H54 (cell line): ENCODE data around the gene GALR2.
"Not testable (repeated sequence)": the region's sequence is repeated elsewhere in the genome, so short reads cannot be mapped to it uniquely, and the experiment has no call there.

ENCODE experiments used
- DNase-seq: peaks from one replicate; pipeline ENCODE4 v3.0.0; 2011; ENCODE audit warnings: low spot score, mixed read lengths; ENCODE audit not compliant: insufficient read length
- FAIRE-seq: peaks from 3 replicates; lab custom pipeline; 2011; peaks lifted over from hg19 to GRCh38; lab: Jason Lieb, UNC
- POLR2A ChIP-seq: IDR thresholded peaks from 2 replicates; pipeline ENCODE4 v1.6.1; 2011; ENCODE audit warnings: low read depth, mild to moderate bottlenecking, low read length

The GALR2 gene

DNA sequence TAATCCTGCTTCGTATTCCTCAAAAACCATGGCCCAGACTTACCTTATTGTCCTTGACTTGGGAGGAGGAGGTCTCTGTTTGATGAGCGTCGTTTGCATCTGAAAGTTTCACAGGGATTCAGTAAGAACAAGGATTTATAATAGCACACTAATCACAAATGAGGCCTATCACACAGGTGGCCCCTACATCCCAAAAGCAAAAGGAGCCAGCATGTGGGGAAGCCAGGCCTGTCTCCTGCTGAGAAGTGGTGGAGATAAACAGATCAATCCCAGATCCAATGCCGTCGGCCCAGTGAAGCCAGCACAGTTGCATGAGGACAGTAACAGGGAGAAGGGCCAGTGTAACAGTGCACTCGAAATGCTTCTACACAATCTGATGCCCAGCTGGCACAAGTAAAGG is 34.2 kb upstream of the GALR2 start:
- no peak for FAIRE-seq
- TF ChIP-seq POLR2A: no peak
- no peak for DNase-seq

DNA sequence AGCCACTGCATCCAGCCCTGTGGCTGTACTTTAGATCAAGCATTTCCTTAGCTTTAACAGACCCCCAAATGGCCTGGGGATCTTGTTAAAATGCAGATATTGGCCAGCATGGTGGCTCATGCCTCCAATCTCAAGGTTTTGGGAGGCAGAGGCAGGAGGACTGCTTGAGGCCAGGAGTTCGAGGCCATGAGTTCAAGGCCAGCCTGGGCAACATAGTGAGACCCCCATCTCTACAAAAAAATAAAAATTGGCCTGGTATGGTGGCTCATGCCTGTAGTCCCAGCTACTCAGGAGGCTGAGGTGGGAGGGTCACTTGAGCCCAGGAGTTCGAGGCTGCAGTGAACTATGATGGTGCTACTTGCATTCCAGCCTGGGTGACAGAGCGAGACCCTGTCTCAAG is 31.7 kb upstream of the GALR2 start:
- DNase-seq, FAIRE-seq: not testable (repeated sequence)

DNA sequence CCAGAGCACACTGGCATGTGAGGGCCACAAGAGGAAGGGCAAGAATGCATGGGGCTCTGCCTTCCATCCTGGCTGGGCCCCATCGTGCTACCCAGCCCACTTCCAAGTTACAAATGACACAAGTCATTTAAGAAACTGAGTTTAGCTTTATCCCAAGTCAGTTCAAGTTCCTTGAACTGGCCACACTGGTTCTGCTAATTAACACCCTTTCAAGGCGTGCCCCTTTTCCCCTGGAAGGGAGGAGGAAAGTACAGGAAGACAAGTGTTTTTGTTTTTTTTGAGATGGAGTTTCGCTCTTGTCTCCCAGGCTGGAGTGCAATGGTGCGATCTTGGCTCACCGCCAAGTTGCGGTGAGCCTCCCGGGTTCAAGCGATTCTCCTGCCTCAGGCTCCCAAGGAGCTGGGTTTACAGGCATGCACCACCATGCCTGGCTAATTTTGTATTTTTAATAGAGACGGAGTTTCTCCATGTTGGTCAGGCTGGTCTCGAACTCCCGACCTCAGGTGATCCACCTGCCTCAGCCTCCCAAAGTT is 30.0 kb upstream of the GALR2 start:
- not testable (repeated sequence) for DNase-seq, FAIRE-seq

DNA sequence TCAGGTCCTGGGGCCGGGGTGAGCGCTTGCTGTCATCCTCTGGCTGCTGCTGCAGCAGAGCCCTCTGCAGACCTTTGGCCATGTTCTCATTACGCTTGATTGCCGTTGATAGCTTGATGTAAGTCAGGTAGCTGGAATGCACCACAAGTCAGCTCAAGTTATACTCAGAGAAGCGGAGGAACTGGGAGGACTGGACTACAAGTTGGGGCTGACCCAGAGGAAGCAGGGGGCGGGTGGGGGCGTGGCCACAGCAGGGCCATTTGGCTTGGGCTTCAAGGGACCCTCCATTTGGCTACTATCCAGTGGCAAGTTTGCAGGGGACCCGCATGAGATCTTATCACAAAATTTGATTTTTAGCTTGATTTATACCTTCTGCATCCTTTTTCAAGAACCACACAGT is 28.5 kb upstream of the GALR2 start:
- DNase-seq (no peak), FAIRE-seq (no peak)
- no peak for TF ChIP-seq POLR2A

DNA sequence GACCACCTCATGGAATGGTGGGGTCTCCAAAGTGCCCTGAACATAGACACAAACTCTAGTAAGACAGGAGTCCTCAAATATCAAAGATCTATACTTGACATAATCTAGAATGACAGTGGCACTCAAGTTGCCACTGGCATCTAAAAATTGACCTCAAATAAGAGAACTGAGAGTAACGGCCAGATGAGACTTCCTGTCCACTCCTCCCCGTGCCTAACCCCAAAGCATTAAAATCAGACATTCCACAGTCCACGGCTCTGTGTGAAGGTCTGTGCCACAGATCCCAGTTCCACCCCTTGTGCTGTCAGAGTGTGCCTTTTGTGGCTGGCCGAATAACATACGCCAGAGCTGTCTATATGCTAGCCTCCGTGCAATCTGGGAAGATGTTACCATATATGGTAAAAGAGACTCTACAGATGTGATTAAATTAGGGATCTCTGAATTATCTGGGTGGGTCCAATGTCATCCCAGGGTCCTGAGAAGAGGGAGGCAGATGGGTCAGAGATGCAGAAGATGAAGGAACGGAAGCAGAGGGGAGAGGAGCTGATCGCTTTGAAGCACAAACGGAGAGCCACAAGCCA is 26.5 kb upstream of the GALR2 start:
- FAIRE-seq (no peak), DNase-seq (no peak)
- no peak for TF ChIP-seq POLR2A

DNA sequence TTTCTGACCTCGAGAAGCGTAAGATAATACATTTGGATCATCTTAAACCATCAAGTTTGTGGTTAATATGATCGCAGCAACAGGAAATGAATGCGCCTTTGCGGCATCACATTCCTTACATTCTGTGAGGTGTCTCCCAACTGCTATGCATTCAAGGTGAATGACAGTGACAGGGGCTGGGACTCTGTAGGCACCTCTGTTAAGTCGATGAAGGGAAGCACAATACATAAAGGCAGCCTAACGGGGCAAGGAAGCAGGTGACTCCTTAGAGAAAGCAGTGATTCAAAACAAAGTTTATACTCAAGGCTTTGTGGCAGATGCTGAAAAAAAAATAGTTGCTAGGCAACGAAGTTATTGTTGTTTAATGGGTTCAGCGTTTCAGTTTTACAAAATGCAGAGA is 25.9 kb upstream of the GALR2 start:
- DNase-seq: no peak
- FAIRE-seq: no peak
- no peak for TF ChIP-seq POLR2A

DNA sequence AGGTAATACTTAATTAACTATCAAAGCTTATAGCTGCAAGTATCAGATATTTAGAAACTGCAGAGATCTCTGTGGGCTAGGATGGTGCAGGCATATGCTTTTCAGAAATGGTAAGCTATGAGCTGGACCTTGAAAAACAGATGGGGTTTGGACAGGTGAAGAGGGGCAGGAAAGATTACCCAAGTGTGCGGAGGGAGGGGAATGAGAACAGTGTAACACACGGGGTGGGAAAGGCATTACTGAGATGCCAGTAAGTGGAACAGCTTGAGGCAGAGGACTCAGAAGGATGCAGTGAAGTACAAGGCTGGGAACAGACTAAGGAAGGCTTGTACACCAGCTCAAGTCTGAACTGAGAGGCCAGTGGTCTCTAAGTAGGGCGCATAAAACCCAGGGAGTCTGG is 25.3 kb upstream of the GALR2 start:
- DNase-seq: no peak
- FAIRE-seq: no peak
- no peak for TF ChIP-seq POLR2A

DNA sequence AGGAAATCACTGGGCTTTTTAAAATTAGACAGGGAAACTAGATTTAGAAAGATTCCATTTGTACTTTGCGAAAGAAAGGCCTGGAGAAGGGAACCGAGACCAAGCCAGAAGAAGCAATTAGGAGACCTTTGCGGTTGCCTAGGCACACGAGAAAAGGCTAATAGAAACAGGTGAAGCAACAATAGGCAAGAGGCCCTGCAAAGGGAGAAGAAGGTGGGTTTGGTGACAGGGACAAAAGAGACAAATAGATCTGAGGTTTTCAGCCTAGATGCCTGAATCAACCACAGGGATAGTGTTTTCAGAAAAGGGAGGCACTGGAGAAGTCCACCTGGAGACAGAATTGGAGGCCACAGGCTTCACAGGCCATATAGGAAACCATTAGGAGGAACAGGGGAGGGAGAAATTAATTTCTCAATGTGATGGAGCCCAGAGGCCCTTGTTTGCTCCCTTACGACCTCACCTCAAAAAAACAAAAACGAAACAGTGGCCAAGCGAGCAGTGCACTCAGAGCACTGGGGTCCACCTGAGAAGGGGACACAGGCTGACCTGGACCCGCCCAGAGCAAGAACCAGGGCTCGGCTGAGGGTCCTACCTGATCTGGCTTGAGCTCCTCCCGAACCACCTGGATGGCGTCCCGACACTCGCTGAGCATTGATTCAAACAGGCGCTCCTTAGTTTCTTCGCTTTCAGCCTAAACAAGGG is 24.6 kb upstream of the GALR2 start:
- no peak for DNase-seq
- FAIRE-seq: no peak

DNA sequence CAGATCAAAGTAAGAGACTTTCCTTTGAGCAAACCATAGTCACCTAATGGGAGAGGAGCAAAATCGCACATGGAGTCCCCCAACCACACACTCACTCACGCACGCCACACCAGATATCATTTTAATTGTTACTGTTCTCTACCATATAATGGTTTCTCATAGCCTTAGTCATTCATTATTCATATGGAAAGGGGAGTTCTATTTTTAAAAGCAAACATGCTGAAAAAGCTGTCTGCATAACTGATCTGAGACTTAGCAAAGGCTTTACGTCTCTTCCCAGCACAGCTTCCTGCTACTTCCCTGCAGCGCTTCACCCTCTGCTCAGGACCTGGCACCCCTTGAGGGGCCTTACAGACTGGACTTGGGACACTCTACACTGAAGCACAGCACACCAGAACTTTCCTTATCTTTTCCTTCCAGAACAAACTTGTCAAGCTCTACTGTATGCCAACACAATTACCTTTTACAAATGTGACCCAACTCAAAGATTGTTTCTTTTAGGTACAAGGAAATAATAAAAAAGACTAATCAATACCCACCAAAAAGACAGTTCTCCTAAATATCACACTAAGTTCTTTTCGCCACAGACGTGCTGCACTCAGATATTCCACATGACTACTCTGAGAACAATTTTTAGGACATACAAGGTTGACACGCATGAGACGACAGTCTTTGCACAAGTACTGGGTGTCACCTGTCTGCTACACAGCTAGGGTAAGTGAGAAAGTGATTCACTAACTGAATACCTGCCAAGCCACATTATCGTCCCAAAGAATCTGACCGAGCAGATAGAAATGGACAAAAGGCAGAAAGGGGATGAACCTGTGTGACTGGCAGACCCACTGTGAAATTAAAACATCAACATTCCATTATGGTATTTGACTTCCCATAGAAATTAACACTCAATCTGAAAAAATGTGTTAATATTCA is 23.8 kb upstream of the GALR2 start:
- DNase-seq (no peak), FAIRE-seq (no peak)
- no peak for TF ChIP-seq POLR2A

More for the DNA sequence above, 24.6 kb upstream of the GALR2 start:
- TF ChIP-seq POLR2A: no peak

DNA sequence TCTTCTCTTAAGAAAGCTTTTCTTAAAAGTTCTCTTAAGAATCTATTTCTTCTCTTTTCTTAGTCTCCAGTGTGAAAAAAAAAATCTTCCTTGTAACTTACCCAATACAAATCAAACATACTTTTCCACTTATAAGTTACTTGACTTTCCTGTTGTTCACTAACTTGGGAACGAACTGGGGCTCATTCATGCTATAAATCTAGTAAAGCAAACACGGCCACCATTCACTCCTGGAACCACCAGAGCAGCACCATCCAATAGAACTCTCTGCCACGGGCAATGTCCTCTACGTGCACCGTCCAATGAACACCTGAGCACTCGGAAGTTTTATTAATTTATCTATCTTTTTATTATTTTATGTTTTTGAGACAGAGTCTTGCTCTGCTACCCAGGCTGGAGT is 23.0 kb upstream of the GALR2 start:
- DNase-seq (no peak), FAIRE-seq (no peak)
- no peak for TF ChIP-seq POLR2A

DNA sequence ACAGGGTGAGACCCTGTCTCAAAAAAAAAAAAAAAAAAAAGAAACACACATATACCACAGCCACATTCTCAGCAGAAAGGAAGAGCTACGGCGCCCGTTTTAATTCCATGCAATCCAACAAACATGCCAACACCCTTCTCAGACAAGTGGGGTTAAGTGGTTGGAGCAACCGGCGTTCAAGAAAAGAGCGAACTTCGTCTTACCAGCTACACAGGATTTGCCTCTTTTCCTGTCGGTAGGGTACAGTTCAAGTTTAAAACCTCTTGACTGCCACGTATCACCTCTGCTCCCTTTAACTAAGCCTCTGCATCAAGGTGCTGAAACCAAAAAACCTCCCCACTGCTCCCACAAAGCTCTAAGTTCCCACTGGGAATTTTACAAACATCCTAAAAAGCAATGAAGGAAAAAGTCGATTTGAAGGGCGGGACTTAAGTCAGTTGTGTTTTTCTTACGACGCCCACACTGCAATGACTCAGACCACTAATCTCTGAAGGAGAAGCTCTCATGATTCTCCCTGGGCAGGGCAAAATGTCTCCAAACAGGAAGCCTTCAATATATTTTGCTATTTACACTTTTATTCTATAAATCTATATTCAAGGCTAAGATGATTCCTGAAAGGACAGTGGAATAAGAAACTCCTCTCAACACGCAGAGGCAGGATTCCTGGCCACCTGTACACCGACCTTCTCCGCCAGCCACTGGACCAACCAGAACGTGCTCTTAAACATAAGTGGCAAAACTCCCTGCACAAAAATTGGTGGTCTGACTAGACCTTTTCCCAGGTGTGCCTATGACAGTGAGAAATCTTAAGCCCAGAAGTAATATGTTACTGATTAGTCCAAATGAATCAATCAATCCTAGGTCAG is 21.1 kb upstream of the GALR2 start:
- FAIRE-seq (no peak), DNase-seq (no peak)
- no peak for TF ChIP-seq POLR2A

DNA sequence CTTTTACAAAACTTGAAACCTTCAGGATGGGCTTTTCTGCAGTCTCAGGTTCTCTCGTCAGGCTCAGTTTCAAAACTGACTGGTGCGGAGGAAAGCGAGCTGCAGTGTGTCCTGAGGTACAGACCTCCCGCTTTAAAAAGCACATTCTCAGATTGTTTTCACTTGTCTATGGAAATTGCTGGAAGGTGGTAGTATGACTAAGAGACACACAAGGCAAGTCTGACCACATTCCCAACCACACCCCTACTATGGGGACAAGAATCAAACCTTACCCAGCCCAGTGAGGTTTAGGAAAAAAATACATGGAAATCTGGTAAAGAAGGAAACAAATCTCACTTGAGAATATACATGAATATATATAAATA is 20.5 kb upstream of the GALR2 start:
- FAIRE-seq: no peak
- DNase-seq: no peak
- no peak for TF ChIP-seq POLR2A

DNA sequence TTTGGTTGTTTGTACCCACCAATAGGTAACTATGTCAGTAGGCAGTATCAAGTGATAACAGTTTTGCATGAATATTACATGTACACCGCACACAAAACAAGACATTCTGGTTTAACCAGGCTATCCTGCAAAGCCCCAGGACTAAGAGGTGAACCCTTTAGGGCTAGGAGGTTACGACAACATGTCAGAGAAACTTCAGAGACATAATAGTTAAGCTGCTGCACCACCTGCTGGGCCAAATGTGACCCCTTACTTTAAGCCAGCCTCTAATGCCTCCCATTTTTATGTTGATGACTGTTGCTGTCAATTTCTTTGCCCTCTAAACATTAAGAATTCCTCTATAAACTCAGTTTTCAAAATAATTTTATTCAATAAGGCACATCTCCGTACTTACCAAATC is 17.7 kb upstream of the GALR2 start:
- no peak for TF ChIP-seq POLR2A
- DNase-seq: no peak
- FAIRE-seq: no peak

DNA sequence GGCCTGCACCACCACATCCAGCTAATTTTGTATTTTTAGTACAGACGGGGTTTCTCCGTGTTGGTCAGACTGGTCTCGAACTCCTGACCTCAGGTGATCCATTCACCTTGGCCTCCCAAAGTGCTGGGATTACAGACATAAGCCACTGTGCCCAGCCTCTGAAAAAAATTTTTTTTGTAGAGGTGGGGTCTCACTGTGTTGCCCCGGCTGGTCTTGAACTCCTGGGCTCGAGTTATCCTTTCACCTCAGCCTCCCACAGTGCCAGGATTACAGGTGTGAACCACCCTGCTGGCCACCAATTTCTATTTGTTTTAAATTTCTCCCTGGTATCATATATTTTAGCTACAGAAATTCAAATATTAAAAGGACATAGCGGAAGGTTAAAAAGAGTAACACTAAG is 16.3 kb upstream of the GALR2 start:
- DNase-seq, FAIRE-seq: not testable (repeated sequence)
